SJCRH30 (cell line): ENCODE measurements around the gene PRR33. TPM values are rescaled to one million over a fixed set of nuclear protein-coding genes. Genes with fewer than 3 reads are reported as not detected.
A peak's percentile ranks its signal among the peaks of the same experiment; 100 is the strongest.
"Not testable (repeated sequence)": the region's sequence is repeated elsewhere in the genome, so short reads cannot be mapped to it uniquely, and the experiment has no call there.

Source experiments
- DNase-seq, 2 experiments: peaks; one replicate each; pipeline ENCODE4 v3.0.0-alpha.2; 2015 to 2020
- H3K27ac ChIP-seq: fragments of 250-450 bp; sonication (Bioruptor Pico); 2 replicates; pipeline ENCODE4 v1.5.1; 2020; ENCODE audit warnings: mild to moderate bottlenecking, moderate library complexity
- H3K27me3 ChIP-seq: fragments of 250-450 bp; sonication (Bioruptor Pico); 2 replicates; pipeline ENCODE4 v1.5.1; 2020; ENCODE audit warnings: mild to moderate bottlenecking, moderate library complexity
- H3K36me3 ChIP-seq: fragments of 250-450 bp; sonication (Bioruptor Pico); 2 replicates; pipeline ENCODE4 v1.5.1; 2020; ENCODE audit warnings: mild to moderate bottlenecking, moderate library complexity
- H3K4me1 ChIP-seq: fragments of 250-450 bp; sonication (Bioruptor Pico); 2 replicates; pipeline ENCODE4 v1.5.1; 2020; ENCODE audit warnings: mild to moderate bottlenecking, moderate library complexity
- H3K4me3 ChIP-seq: fragments of 250-450 bp; sonication (Bioruptor Pico); 2 replicates; pipeline ENCODE4 v1.5.1; 2020; ENCODE audit warnings: mild to moderate bottlenecking, moderate library complexity
- H3K9me3 ChIP-seq: fragments of 250-450 bp; sonication (Bioruptor Pico); replicated peaks from 2 replicates; pipeline ENCODE4 v1.5.1; 2020; ENCODE audit warnings: mild to moderate bottlenecking, moderate library complexity
- total RNA-seq: library from RNA; depleted of rRNA; stranded (reverse); fragments of >200 nt; shearing (Covaris generic); gene quantifications from 2 replicates; pipeline ENCODE4 v1.2.3, GENCODE V29; 2014

The PRR33 gene
- total RNA-seq, 1 experiment from 2014 or later = 0.02 TPM

DNA sequence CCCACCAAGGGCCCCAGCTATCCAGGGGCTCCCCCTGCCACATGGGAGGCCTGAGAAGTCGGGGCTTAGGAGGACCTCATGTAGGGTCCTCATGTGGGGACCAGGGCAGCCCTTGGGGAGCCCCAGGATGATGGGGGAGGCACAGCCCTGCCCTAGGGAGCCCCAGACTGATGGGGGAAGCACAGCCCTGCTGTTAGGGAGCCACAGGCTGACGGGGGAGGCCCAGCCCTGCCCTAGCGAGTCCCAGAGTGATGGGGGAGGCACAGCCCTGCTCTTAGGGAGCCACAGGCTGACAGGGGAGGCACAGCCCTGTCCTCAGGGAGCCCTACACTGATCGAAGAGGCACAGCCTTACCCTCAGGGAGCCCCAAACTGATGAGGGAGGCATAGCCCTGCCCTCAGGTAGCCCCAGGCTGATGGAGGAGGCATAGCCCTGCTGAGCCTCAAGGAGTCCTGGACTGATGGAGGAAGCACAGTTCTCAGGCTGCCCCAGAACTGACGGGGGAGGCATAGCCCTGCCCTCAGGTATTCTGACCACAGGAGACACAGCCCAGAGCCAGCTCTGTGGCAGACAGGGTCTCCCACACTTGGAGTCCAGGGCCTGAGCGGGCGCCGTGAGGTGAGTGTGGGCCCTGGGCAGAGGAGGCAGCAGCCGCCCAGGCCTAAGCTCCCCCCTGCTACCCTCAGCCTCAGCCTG is 10.8 kb downstream of the PRR33 start:
- Histone ChIP-seq H3K27ac (0 out of 2 replicates have a peak overlapping the region, but pooled peaks have one; percentile 4), H3K9me3 (no peaks in the 10 kb centered on the region), H3K36me3 (no peaks in the 10 kb centered on the region), H3K27me3 (no peaks in the 10 kb centered on the region), H3K4me1 (peaks cover 26% of the 10 kb centered on the region), H3K4me3 (no peak overlapping the region)
- DNase-seq = no peak

DNA sequence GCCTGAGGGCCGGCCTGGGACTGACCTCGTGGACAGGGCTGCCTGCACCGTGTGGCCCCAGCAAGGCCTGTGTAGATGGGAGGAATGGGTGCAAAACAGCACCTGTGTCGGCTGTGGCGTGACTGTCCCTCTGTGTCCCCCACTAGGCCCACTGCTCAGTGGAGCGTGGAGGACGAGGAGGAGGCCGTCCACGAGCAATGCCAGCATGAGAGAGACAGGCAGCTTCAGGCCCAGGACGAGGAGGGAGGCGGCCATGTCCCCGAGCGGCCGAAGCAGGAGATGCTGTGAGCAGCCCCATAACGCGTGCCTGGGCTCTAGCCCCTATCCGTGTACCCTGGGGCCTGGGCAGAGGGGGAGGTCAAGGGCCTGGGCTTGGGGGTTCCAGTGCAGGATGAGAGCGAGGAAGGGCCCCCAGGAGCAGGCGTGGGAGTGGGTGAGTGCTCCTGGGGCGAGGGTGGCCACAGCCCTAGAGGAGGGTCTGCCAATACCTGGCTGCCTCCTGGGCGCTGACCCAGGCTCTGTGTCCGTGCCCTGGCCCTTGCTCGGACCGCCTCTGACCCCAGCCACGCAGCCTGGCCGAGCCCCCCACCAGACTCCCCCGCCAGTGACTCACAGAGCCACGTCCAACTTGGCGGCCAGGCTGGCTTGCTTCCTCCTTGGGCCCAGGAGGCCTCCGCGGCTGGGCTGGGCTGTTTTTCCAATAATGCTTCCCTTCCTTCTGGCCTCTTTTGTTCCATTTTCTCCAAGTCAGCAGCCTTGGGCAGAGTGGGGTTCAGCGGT is 11.6 kb downstream of the PRR33 start:
- Histone ChIP-seq H3K4me3 (no peak overlapping the region), H3K9me3 (no peaks in the 10 kb centered on the region), H3K36me3 (no peaks in the 10 kb centered on the region), H3K27me3 (no peaks in the 10 kb centered on the region), H3K4me1 (peaks cover 29% of the 10 kb centered on the region), H3K27ac (0 out of 2 replicates have a peak overlapping the region, but pooled peaks have one; percentile 4)
- DNase-seq = no peak

DNA sequence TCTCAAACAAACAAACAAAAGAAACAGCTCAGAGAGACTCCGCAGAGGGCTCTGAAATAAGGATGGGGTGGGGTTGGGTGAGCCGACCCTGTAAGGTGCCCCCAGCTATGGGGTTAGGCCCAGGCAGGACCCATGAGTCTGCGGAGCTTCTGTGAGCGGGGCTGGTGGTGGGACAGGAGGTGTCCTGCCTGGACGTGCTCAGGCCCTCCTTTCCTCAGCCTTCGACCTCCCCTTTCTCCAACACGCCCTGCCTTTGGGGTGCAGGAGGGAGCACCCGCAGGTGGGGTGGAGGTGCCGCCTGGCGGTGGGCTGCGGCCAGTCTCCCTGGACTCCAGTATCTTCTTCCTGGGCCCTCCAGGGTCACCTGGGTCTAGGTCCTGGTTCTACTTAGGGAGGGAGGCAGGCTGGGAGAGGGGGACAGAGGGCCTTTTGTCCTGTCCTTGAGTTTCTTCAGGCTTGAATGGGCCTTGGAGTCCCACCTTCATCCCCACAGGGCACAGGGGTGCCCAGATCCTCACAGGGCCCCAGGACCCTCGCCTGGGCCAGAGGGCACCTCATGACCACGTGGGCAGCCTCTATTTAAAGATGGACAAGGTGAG is 12.3 kb downstream of the PRR33 start:
- H3K4me1 ChIP-seq = peaks cover 33% of the 10 kb centered on the region
- no peak overlapping the region for H3K27ac ChIP-seq
- DNase-seq = no peak
- no peaks in the 10 kb centered on the region for H3K27me3 ChIP-seq
- no peaks in the 10 kb centered on the region for H3K36me3 ChIP-seq
- H3K9me3 ChIP-seq = no peaks in the 10 kb centered on the region
- no peak overlapping the region for H3K4me3 ChIP-seq

DNA sequence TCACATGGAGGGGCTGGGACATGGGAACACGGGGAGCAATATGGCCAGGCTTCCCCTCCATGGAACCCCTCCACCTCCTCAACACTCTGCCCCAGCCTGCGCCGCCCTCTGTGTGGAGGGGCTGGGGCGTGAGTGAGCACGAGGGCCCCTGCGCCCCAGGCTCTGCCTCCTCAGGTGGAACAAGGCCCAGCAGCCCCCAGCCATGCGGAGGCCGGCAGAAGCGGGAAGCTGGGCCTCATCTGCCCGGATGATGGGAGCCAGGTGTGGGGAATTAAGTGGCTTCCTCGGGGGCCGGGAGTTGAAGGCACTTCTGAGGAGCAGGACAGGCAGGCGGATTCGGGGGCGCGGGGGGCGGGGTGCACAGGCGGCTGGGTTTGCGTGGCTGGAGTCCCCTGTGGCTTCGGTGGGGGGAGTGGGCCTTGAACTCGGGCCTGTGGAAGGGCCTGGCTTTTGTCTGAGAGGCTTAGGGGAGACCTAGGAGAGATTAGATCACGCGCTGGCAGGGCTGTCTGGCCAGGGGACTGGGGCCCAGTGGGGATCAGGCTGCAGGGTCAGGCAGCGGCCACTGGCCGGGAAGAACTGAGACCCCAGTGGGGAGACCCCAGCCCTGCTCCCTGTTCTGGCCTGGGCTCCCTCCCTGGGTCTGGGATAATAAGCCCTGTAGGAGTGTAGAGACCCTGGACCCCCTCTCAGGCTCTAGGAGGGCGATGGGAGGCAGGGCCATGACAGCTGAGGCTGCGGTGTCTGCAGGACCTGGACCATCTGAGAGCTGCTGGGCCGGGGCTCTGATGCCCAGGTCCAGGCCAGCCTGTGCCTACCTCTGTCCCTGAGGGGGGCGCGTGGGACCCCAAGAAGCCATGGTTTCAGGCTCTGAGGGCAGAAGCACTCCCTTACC is 13.3 kb downstream of the PRR33 start:
- Histone ChIP-seq H3K27me3 (no peaks in the 10 kb centered on the region), H3K9me3 (no peaks in the 10 kb centered on the region), H3K4me1 (peaks cover 33% of the 10 kb centered on the region), H3K36me3 (no peaks in the 10 kb centered on the region), H3K27ac (no peak overlapping the region; the same call in 1 of the 2 replicates), H3K4me3 (no peak overlapping the region)
- DNase-seq = peak in 1 of 2 experiments; percentile 12

DNA sequence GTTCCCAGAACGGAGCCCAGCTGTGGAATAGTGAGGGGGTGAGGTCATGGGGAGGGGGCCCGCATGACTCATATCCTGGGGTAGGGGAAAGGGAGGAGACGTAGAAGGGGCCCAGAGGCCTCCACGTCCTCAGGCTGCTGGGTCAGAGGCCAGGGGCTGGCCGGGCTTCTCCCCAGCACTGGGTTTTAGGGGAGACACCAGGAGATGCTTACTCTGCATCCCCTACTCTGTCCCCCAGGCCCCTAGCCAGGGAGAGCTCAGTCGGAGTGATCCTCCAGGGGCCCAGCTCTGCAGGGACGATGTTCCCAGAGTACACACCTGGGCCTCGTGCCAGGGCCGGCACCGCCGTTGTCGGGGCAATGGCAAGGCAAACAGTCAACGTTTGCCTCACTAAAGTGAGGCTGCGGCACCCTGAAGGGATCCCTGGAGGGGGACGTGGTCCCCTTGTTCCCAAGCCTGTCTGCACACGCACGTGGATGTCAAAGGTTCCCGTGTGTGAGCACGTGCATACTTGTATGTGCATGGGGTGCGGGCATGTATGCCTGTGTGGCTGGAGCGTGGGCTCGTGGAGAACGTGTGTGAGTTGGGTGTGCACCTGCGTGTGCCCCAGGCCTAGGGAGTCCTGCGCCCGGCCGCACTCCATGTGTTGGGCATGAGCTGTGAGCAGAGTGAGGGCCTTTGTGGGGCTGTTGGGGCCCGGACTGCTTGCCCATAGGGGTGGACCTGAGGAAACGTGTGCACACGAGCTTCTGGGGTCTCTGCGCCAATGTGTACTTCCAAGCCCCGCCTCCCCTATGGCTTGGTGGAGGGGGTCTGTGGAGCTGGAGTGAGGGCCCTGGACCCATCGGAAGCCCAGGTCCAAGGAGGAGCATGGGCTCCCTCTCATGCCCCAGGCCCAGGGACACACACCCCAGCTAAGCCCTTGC is 14.2 kb downstream of the PRR33 start:
- H3K4me1 ChIP-seq = peaks cover 33% of the 10 kb centered on the region
- no peaks in the 10 kb centered on the region for H3K36me3 ChIP-seq
- peak overlapping the region; percentile 90 for H3K27ac ChIP-seq
- peak; percentile 46 to 66 for DNase-seq
- H3K9me3 ChIP-seq = no peaks in the 10 kb centered on the region
- H3K4me3 ChIP-seq = peak overlapping the region; percentile 48
- H3K27me3 ChIP-seq = no peaks in the 10 kb centered on the region

DNA sequence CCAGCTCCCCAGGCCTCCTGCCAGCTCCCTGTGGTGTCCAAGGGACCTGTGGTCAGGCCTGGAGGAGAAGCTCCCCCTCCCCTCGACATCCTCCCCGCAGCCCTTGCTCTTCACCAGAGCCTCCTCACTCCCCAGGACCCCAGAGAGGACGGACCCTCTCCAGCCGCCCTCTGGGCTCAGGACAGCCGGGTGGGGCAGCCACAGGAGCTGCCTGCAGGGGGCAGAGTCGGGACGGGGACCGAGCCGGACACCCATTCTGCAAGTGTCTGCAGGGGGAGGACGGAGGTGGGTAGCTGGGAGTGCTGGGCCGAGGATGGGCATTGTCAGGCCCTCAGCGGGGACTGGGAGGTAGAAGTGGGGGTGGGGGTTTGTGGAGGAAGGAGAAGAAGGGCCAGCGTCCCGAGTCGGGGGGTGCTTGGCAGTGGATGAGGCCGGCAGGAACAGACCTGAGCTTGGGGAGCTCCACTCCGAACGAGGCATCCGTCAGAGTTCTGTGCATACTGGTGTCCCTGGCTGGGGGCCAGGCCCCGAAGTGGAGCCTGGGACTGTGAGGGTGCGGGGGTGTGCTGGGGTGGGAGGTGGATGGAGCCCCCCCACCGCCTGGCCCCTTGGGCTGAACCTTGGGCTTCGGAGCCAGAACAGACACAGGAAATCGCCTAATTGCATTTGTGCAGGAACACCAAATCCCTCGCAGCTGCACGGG is 15.2 kb downstream of the PRR33 start:
- no peaks in the 10 kb centered on the region for H3K9me3 ChIP-seq
- H3K27me3 ChIP-seq = no peaks in the 10 kb centered on the region
- peak overlapping the region; percentile 48 for H3K4me3 ChIP-seq
- peak overlapping the region; percentile 90 for H3K27ac ChIP-seq
- DNase-seq = peak; percentile 86 to 87
- H3K4me1 ChIP-seq = peaks cover 24% of the 10 kb centered on the region
- no peaks in the 10 kb centered on the region for H3K36me3 ChIP-seq

DNA sequence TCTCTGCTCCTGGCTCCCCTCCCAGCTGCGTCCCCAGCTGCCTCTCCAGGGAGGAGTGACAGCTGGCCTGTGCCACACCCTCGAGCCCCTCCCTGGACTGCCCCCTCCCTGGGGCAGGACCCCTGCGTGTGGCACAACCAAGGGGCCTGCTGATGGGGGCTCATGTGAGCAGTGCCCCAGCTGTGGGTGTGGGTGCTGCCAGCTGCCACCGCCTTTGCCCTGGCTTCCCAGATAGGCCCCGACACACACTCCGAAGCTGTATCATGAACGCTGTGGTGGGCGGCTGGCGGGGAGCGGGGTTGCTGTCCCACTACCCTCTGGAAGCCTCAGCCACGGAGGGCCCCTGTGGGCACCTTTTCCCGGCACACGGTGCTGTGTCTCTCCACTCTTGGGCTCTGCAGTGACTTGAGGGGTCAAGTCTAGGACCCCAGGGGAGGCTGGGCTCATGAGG is 15.8 kb downstream of the PRR33 start:
- not testable (repeated sequence) for H3K9me3 ChIP-seq, H3K36me3 ChIP-seq, H3K27me3 ChIP-seq
- peaks cover 25% of the 10 kb centered on the region for H3K4me1 ChIP-seq
- peak in 1 of 2 experiments; percentile 70 for DNase-seq
- H3K27ac ChIP-seq = peak overlapping the region; percentile 90
- peak overlapping the region; percentile 48 for H3K4me3 ChIP-seq

DNA sequence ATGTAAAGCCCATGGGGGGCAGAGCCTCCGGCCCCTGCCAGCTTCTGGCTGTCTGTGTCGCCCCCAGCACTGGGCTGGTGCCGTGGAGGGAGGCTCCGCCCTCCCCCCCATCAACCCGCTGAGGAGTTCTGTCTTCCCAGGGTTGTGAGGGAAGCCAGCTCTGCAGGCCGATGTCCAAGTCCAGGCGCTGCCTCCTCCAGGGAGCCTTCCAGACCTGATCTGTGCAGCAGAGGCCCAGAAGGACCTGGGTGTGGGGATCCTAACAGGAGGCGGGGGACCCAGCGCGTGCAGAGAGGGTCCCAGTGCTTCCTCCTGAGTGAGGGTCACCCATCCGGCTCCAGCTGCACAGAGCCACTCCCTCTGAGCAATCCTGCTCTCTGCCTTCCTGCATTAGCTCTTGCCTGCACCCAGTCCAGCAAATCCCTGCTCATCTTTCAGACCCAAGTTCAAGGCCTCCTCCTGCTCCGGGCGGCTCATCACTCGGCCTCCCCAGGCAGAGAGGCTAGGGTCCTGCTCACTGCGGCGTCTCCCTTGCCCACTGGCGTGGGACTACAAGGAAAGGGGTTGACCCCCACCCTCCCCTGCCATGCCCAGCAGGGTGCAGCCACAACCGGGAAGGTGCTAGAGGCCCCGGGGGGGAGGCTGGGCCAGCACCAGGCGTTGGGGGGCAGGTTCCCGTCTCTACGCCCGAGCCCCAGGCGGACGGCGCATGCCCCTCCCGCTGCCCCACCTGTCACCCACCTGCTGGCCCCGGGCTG is 16.4 kb downstream of the PRR33 start:
- Histone ChIP-seq H3K4me3 (peak overlapping the region; percentile 48), H3K27ac (peak overlapping the region; percentile 90), H3K9me3 (no peaks in the 10 kb centered on the region), H3K36me3 (no peaks in the 10 kb centered on the region), H3K4me1 (peaks cover 31% of the 10 kb centered on the region), H3K27me3 (no peaks in the 10 kb centered on the region; the same call in 1 of the 2 replicates)
- peak; percentile 69 to 73 for DNase-seq

DNA sequence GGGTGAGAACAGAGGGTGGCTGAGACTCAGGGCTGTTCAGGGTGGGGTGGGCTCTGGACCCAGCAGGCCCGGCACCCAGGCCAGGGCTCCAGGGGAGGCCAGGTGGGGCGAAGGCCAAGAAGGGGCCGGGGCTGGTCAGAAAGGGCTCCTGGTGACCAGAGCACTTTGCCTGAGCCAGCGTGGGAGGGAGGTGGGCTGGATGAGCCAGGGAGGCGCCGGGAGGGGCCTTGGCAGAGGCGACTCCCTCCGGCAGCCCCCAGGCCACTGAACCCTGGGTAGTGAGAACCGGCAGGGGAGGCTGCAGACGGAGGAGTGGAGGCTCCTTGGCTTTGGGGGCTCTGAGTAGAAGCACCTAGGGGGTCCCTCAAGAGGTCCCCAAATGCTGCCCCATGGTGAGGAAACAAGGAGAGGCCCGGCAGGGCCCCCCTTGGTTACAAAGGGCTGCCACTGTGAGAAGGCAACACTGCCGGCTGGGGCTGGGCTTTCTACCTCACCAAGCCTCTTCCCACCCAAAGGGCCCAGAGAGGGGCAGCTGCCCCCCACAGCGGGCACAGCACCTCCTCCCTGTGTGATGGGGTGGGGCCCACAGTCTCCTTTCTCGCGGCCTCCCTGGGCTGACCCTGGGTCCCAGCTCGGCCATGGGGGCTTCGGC is 17.1 kb downstream of the PRR33 start:
- not testable (repeated sequence) for H3K27ac ChIP-seq
- peaks cover 32% of the 10 kb centered on the region for H3K4me1 ChIP-seq

DNA sequence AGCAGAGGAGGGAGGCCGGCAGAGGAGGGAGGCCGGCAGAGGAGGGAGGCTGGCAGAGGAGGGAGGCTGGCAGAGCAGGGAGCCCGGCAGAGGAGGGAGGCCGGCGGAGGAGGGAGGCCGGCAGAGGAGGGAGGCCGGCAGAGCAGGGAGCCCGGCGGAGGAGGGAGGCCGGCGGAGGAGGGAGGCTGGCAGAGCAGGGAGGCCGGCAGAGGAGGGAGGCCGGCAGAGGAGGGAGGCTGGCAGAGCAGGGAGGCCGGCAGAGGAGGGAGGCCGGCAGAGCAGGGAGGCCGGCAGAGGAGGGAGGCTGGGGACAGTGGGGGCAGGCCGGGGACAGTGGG is 17.9 kb downstream of the PRR33 start:
- peaks cover 11% of the 10 kb centered on the region for H3K27me3 ChIP-seq
- not testable (repeated sequence) for H3K27ac ChIP-seq, H3K4me3 ChIP-seq

More for the DNA sequence above, 17.1 kb downstream of the PRR33 start:
- not testable (repeated sequence) for H3K36me3 ChIP-seq, DNase-seq, H3K27me3 ChIP-seq, H3K4me3 ChIP-seq, H3K9me3 ChIP-seq

DNA sequence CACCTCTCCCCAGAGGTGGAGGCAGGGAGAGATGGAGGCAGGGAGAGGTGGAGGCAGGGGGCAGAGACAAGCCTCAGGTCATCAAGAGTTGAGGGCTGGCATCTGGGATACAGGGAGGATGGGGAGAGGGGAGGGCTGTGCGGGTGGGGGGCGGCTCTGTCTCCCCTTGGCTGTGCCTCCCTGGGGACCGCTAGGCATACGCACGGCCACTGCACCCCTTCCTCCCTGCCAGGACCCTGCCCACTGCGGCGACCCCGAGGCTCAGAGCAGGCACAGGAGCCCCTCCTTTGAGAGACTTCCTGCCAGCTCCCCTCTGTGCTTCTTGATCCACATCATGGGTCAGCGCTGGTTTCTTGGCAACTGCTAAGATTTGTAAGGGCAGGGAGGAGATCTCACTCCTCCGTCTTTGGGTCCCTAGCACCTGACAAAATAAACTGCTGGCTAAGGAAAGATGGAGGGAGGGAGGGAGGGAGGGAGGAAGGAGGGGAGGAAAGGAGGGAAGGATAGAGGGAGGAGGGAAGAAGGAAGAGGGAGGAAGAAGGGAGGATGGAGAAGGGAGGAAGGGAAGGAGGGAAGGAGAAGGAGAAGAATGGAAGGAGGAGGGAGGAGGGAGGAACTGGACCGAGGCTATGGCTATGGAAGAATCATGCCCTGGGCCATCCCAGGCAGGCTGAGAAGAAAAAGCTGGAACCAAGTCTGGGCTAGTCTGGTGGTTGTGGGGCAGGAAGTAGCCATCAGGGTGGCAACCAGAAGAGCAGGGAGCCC is 18.5 kb downstream of the PRR33 start:
- peaks cover 15% of the 10 kb centered on the region for H3K27me3 ChIP-seq
- H3K4me3 ChIP-seq = no peak overlapping the region
- no peaks in the 10 kb centered on the region for H3K9me3 ChIP-seq
- DNase-seq = no peak
- H3K36me3 ChIP-seq = no peaks in the 10 kb centered on the region
- H3K4me1 ChIP-seq = peaks cover 42% of the 10 kb centered on the region
- H3K27ac ChIP-seq = no peak overlapping the region

More for the DNA sequence above, 17.9 kb downstream of the PRR33 start:
- DNase-seq, H3K9me3 ChIP-seq, H3K36me3 ChIP-seq: not testable (repeated sequence)
- peaks cover 37% of the 10 kb centered on the region for H3K4me1 ChIP-seq
